ENCODE data around the gene PTPN7. TPM values are rescaled to one million over a fixed set of nuclear protein-coding genes. Genes with fewer than 3 reads are reported as not detected.

PTPN7 gene
- total and polyA plus RNA-seq, 10 of the 15 experiments (the other 5 are each of a cell fraction or from before 2014, with no cell fraction given) = 7.9 to 117 (median 102) TPM

- Histone ChIP-seq H3K27me3 (replicated peaks in 1 of 2; ENCODE audit: control insufficient read depth in 2 of 2, insufficient read depth in 2 of 2, low read length in 1 of 2) (no peaks in the 10 kb centered on the region; a peak in 2 of 4 replicates), H3K4me3 (no peak overlapping the region), H2AFZ (ENCODE audit: control insufficient read depth, low read depth, low read length) (no peak overlapping the region), H3K27ac (ENCODE audit: control insufficient read depth, insufficient read depth) (no peak overlapping the region), H3K9me3 (replicated peaks; ENCODE audit: control insufficient read depth, insufficient read depth, low read length) (no peaks in the 10 kb centered on the region), H3K79me2 (ENCODE audit: control insufficient read depth, insufficient read depth, low read length) (no peaks in the 10 kb centered on the region), H3K4me1 (ENCODE audit: control insufficient read depth, insufficient read depth, low read length) (no peaks in the 10 kb centered on the region), H4K20me1 (ENCODE audit: control insufficient read depth, insufficient read depth) (peaks cover 3% of the 10 kb centered on the region; the same call in 1 of the 2 replicates), H3K9ac (ENCODE audit: control insufficient read depth, insufficient read depth, low read length) (no peak overlapping the region), H3K36me3 (ENCODE audit: control insufficient read depth in 2 of 2, insufficient read depth in 2 of 2, low read length in 1 of 2) (peaks cover 4 to 14% of the 10 kb centered on the region in 2 experiments), H3K4me2 (ENCODE audit: control insufficient read depth, insufficient read depth) (no peak overlapping the region)
- DNase-seq (ENCODE audit: low read depth, low spot score) (no peak), ATAC-seq (peak; percentile 26; the same call in 1 of the 3 replicates), FAIRE-seq (no peak)
- SMC1A ChIA-PET (ENCODE audit: uncharacterized antibody, unreplicated experiment) = no interaction called here
- 55% methylated on average over 8 of the region's 8 CpGs for WGBS (ENCODE audit: insufficient coverage, insufficient replicate concordance, low lambda C conversion rate, missing lambda C conversion rate)
- in situ Hi-C loops (cut with MboI) = no loop called here
- no TSS peak for BruUV-seq (replicated peaks)
- RAD21 ChIA-PET (ENCODE audit: unreplicated experiment) = interaction anchor here (0.7 kb wide), 1 partner anchor 14 kb away, joined by 3 read pairs; no protein-coding TSS in a partner anchor
- POLR2A ChIA-PET = interaction anchor here (0.7 kb wide), 1 partner anchor 16 kb away, joined by 3 read pairs; no protein-coding TSS in a partner anchor
- CTCF ChIA-PET = interaction anchor here (0.6 to 2.1 kb wide), 5 partner anchors 9 to 233 kb away, joined by 3 to 6 read pairs (median 4); no protein-coding TSS in a partner anchor
- intact Hi-C loops (cut with micrococcal nuclease; ENCODE audit: unreplicated experiment) = no loop called here
- TF ChIP-seq SP1 (IDR thresholded peaks at IDR 0.05; ENCODE audit: low read depth, low read length) (no peak), FOXK2 (IDR thresholded peaks at IDR 0.05) (no peak), BCL11A (IDR thresholded peaks at IDR 0.05; ENCODE audit: low read depth, low read length) (no peak), ZNF622 (IDR thresholded peaks at IDR 0.05) (no peak), ZNF207 (IDR thresholded peaks at IDR 0.05; ENCODE audit: borderline replicate concordance) (no peak), NFYA (IDR thresholded peaks at IDR 0.05; ENCODE audit: borderline replicate concordance, low read depth, low read length) (no peak), BCLAF1 (IDR thresholded peaks at IDR 0.05) (no peak), CBX3 (IDR thresholded peaks at IDR 0.05; ENCODE audit: borderline replicate concordance, low read depth) (no peak), ZNF687 (IDR thresholded peaks at IDR 0.05) (no peak), RBBP5 (conservative IDR thresholded peaks at IDR 0.05) (no peak), MYB (IDR thresholded peaks at IDR 0.05; ENCODE audit: borderline replicate concordance, low read depth, low read length) (no peak), BACH1 (IDR thresholded peaks at IDR 0.05; ENCODE audit: borderline replicate concordance) (no peak)
- TF ChIP-seq, protein P1, sequence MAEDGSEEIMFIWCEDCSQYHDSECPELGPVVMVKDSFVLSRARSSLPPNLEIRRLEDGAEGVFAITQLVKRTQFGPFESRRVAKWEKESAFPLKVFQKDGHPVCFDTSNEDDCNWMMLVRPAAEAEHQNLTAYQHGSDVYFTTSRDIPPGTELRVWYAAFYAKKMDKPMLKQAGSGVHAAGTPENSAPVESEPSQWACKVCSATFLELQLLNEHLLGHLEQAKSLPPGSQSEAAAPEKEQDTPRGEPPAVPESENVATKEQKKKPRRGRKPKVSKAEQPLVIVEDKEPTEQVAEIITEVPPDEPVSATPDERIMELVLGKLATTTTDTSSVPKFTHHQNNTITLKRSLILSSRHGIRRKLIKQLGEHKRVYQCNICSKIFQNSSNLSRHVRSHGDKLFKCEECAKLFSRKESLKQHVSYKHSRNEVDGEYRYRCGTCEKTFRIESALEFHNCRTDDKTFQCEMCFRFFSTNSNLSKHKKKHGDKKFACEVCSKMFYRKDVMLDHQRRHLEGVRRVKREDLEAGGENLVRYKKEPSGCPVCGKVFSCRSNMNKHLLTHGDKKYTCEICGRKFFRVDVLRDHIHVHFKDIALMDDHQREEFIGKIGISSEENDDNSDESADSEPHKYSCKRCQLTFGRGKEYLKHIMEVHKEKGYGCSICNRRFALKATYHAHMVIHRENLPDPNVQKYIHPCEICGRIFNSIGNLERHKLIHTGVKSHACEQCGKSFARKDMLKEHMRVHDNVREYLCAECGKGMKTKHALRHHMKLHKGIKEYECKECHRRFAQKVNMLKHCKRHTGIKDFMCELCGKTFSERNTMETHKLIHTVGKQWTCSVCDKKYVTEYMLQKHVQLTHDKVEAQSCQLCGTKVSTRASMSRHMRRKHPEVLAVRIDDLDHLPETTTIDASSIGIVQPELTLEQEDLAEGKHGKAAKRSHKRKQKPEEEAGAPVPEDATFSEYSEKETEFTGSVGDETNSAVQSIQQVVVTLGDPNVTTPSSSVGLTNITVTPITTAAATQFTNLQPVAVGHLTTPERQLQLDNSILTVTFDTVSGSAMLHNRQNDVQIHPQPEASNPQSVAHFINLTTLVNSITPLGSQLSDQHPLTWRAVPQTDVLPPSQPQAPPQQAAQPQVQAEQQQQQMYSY (CRISPR knock-in tag; IDR thresholded peaks at IDR 0.05) = no peak
Measured at GRCh38 chr1:202129453-202130296, 30.7 kb downstream of the PTPN7 start.
